Tibial artery (tissue), 4 donors: ENCODE data around the gene BIN2.

Source experiments
- DNase-seq, 2 donors: peaks; one replicate each; pipeline ENCODE4 v3.0.0-alpha.2; 2019
- H3K27ac ChIP-seq, 2 donors: fragments of 200-600 bp; sonication (generic) in 1 of 2; 1 replicate in 1 of 2; 2 replicates in 1 of 2; pipeline ENCODE4 v1.5.1; 2018 to 2019; ENCODE audit warnings: mild to moderate bottlenecking in 1 of 2
- H3K27me3 ChIP-seq, 2 donors: fragments of 200-600 bp; sonication (generic) in 1 of 2; one replicate each; pipeline versions ENCODE4 v1.5.1 to v1.6.0; 2016 to 2019
- H3K36me3 ChIP-seq, 3 donors: fragments of 200-600 bp; sonication (generic) in 2 of 3; one replicate each; pipeline ENCODE4 v1.5.1; 2016 to 2019; ENCODE audit warnings: mild to moderate bottlenecking in 2 of 3
- H3K4me1 ChIP-seq, 4 donors: fragments of 200-600 bp; sonication (generic) in 2 of 4; 1 replicate in 3 of 4; 2 replicates in 1 of 4; pipeline ENCODE4 v1.5.1; 2016 to 2019
- H3K4me3 ChIP-seq, 2 donors: fragments of 200-600 bp; sonication (generic) in 1 of 2; 1 replicate in 1 of 2; 2 replicates in 1 of 2; pipeline ENCODE4 v1.5.1; 2018 to 2019; ENCODE audit warnings: mild to moderate bottlenecking in 2 of 2
- H3K9me3 ChIP-seq, 3 donors: fragments of 200-600 bp; sonication (generic) in 1 of 3; one replicate each; pipeline ENCODE4 v1.5.1; 2016 to 2019
- intact Hi-C: fragments of 100-400 bp; cut with DNase I; formaldehyde crosslinking; loops from one replicate; pipeline ENCODE4 v1.15.0; 2023; ENCODE audit warnings: low total_unique reads
- TF ChIP-seq, protein P1 (sequence below), 2 experiments: fragments of 200-600 bp in 1 of 2; fragments of 450-650 bp in 1 of 2; IDR thresholded peaks; one replicate each; pipeline ENCODE4 v1.5.1; 2017 to 2019; ENCODE audit warnings: antibody characterized with exemption in 2 of 2, mild to moderate bottlenecking in 1 of 2, moderate library complexity in 1 of 2

The BIN2 gene

GRCh38 chr12:51369581-51369980 lies 45.6 kb upstream of the BIN2 start:
- TF ChIP-seq, protein P1, sequence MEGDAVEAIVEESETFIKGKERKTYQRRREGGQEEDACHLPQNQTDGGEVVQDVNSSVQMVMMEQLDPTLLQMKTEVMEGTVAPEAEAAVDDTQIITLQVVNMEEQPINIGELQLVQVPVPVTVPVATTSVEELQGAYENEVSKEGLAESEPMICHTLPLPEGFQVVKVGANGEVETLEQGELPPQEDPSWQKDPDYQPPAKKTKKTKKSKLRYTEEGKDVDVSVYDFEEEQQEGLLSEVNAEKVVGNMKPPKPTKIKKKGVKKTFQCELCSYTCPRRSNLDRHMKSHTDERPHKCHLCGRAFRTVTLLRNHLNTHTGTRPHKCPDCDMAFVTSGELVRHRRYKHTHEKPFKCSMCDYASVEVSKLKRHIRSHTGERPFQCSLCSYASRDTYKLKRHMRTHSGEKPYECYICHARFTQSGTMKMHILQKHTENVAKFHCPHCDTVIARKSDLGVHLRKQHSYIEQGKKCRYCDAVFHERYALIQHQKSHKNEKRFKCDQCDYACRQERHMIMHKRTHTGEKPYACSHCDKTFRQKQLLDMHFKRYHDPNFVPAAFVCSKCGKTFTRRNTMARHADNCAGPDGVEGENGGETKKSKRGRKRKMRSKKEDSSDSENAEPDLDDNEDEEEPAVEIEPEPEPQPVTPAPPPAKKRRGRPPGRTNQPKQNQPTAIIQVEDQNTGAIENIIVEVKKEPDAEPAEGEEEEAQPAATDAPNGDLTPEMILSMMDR (IDR thresholded peaks at IDR 0.05), result no peak
- DNase-seq, result no peak
- intact Hi-C loops, result no loop called here

GRCh38 chr12:51368640-51369517 lies 44.9 kb upstream of the BIN2 start:
- H3K27ac ChIP-seq, result no peak overlapping the region
- H3K36me3 ChIP-seq, result peaks cover 0 to 4% (median 0%) of the 10 kb centered on the region in 3 donors
- H3K4me1 ChIP-seq, result peaks cover 0 to 13% (median 5%) of the 10 kb centered on the region in 4 donors
- H3K9me3 ChIP-seq, result no peaks in the 10 kb centered on the region
- no peak for DNase-seq
- H3K4me3 ChIP-seq, result no peak overlapping the region
- intact Hi-C loops, result no loop called here
- TF ChIP-seq, protein P1 (IDR thresholded peaks at IDR 0.05), result no peak
- H3K27me3 ChIP-seq, result no peaks in the 10 kb centered on the region

More at GRCh38 chr12:51369581-51369980, 45.6 kb upstream of the BIN2 start:
- Histone ChIP-seq H3K27me3 (no peaks in the 10 kb centered on the region), H3K9me3 (no peaks in the 10 kb centered on the region), H3K4me3 (no peak overlapping the region), H3K36me3 (no peaks in the 10 kb centered on the region), H3K27ac (no peak overlapping the region), H3K4me1 (peaks cover 0 to 13% (median 5%) of the 10 kb centered on the region in 4 donors)

DNA sequence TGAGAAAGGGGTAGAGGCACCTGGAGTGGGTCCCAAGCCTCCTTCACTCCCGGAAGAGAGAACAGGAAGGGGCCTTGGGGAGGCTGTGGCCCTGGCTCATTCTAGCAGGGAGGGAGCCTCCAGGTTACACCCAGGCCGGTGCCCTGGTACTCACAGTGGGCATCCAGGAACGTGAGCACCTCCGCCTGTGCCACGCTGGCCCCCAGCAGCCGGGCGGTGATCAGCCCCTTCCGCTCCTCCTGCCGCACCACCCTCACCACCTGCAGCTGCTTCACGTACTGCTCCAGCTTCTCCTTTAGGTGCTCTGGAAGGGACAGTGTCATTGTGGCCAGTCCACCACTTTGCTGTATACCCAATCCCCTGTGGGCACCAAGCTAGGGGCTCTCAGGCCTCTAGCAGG lies 41.3 kb upstream of the BIN2 start:
- Histone ChIP-seq H3K4me3 (no peak overlapping the region), H3K27ac (no peak overlapping the region), H3K36me3 (peaks cover 0 to 4% (median 0%) of the 10 kb centered on the region in 3 donors), H3K4me1 (no peaks in the 10 kb centered on the region), H3K27me3 (no peaks in the 10 kb centered on the region), H3K9me3 (no peaks in the 10 kb centered on the region)
- TF ChIP-seq, protein P1 (IDR thresholded peaks at IDR 0.05), result no peak
- DNase-seq, result no peak
- intact Hi-C loops, result no loop called here

DNA sequence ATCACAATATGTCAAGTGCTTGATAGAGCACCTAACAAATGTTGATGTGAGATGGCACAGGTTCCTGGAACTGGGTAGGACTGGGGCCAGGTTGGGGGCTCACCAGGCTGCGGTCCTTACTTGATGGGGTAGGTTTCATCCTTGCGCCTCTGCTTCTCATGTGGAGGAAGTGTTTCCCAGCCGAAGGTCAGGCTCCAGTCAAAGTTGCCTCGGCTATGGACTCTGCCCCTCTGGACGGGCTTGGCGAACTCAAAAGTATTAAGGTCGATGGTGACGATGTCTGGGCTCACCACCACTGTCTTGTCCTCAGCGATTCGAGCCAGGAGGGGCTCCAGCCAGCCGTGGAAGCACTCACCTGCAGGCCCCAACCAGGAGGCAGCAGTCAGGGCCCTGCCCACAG lies 40.0 kb upstream of the BIN2 start:
- DNase-seq, result no peak
- TF ChIP-seq, protein P1 (IDR thresholded peaks at IDR 0.05), result no peak
- Histone ChIP-seq H3K4me3 (no peak overlapping the region), H3K4me1 (no peaks in the 10 kb centered on the region), H3K27ac (no peak overlapping the region), H3K36me3 (peaks cover 0 to 11% (median 0%) of the 10 kb centered on the region in 3 donors), H3K27me3 (no peaks in the 10 kb centered on the region), H3K9me3 (no peaks in the 10 kb centered on the region)
- intact Hi-C loops, result no loop called here

DNA sequence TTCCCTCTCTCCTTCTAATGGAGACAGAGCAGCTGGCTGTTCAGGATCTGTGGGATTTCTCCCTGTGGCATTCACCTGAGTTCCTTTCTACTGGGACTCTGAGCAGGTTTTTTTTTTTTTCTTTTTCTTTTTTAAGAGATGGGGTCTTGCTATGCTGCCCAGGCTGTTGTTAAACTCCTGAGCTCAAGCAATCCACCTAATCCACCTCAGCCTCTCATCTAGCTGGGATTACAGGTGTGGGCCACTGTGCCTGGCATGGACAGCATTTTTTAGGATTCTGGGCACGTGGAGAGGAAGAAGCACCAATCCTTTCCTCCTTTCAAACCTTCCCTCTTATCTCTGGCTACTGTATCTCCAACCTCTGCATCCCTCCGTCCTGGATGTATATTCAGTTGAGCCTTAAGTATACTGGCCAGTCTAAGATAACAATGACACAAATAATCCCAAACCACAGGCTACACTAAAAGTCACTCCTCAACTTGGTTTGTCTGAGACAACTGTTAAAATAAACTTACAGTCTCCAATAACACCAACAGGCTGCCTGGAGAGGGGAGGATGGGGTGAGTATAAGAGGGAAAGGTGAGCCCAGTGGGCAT lies 38.9 kb upstream of the BIN2 start:
- peaks cover 0 to 20% (median 0%) of the 10 kb centered on the region in 3 donors for H3K36me3 ChIP-seq
- H3K9me3 ChIP-seq, result no peaks in the 10 kb centered on the region
- no peak for DNase-seq
- H3K27ac ChIP-seq, result no peak overlapping the region
- TF ChIP-seq, protein P1 (IDR thresholded peaks at IDR 0.05), result no peak
- H3K4me1 ChIP-seq, result no peaks in the 10 kb centered on the region
- no peak overlapping the region for H3K4me3 ChIP-seq
- H3K27me3 ChIP-seq, result no peaks in the 10 kb centered on the region
- intact Hi-C loops, result no loop called here
